AG04450 (cell line): ENCODE measurements around the gene SLC1A3. TPM values are rescaled to one million over a fixed set of nuclear protein-coding genes. Genes with fewer than 3 reads are reported as not detected.

ENCODE experiments used
- CTCF ChIA-PET: fragments of 300-600, 350-600 bp; formaldehyde crosslinking; extraction: SDS; loops from one replicate; lab custom pipeline; 2022; ENCODE audit warnings: antibody characterized with exemption, inconsistent platforms; lab: Charles Lee
- POLR2A ChIA-PET: fragments of 350-600 bp; formaldehyde crosslinking; extraction: SDS; loops from one replicate; lab custom pipeline; 2021; ENCODE audit warnings: antibody characterized with exemption, inconsistent platforms; lab: Yijun Ruan, JAX
- DNase-seq: peaks from one replicate; pipeline ENCODE4 v3.0.0-alpha.2; 2011; ENCODE audit warnings: low read depth, low spot score
- H3K27ac ChIP-seq: one replicate; pipeline ENCODE4 v1.5.1; 2012; ENCODE audit warnings: low read depth, low read length, control low read depth
- H3K27me3 ChIP-seq: one replicate; pipeline ENCODE4 v1.6.0; 2012; ENCODE audit warnings: low read length; ENCODE audit not compliant: control insufficient read depth, insufficient read depth
- H3K4me3 ChIP-seq: 2 replicates; pipeline ENCODE4 v1.5.1; 2011; ENCODE audit warnings: mild to moderate bottlenecking, low read depth, low read length, control low read depth
- H3K9me3 ChIP-seq: 2 replicates; pipeline ENCODE4 v1.5.1; 2012; ENCODE audit warnings: low read length; ENCODE audit not compliant: control insufficient read depth, insufficient read depth
- CTCF ChIP-seq: IDR thresholded peaks from 2 replicates; pipeline ENCODE4 v1.5.1; 2011; ENCODE audit warnings: low read depth, low read length, control low read depth, inconsistent platforms
- polyA plus RNA-seq: library from polyadenylated mRNA; depleted of rRNA; stranded (reverse); fragments of >200 nt; gene quantifications from 2 replicates; pipeline ENCODE4 v1.2.3, GENCODE V29; 2011

The SLC1A3 gene
- polyA plus RNA-seq, 1 experiment = 2.2 TPM

GRCh38 chr5:36590513-36591286, 15.7 kb upstream of the SLC1A3 start:
- ChIA-PET CTCF (no interaction called here), POLR2A (interaction anchor here (0.6 kb wide), 1 partner anchor 26 kb away, joined by 4 read pairs; no protein-coding TSS in a partner anchor)
- Histone ChIP-seq H3K27ac (no peak overlapping the region), H3K4me3 (no peak overlapping the region), H3K9me3 (no peaks in the 10 kb centered on the region), H3K27me3 (peaks cover 4% of the 10 kb centered on the region)
- TF ChIP-seq CTCF = no peak
- DNase-seq = no peak

- DNase-seq = no peak
- no peak overlapping the region for H3K27ac ChIP-seq
- H3K27me3 ChIP-seq = no peaks in the 10 kb centered on the region
- POLR2A ChIA-PET = no interaction called here
- H3K4me3 ChIP-seq = no peak overlapping the region
- CTCF ChIA-PET = interaction anchor here (1.4 kb wide), 1 partner anchor 102 kb away, joined by 4 read pairs; no protein-coding TSS in a partner anchor
- no peak for TF ChIP-seq CTCF
- no peaks in the 10 kb centered on the region for H3K9me3 ChIP-seq
Measured at GRCh38 chr5:36593867-36594266, 12.5 kb upstream of the SLC1A3 start.

GRCh38 chr5:36596247-36596646, 10.2 kb upstream of the SLC1A3 start:
- ChIA-PET CTCF (no interaction called here), POLR2A (no interaction called here)
- DNase-seq = no peak
- H3K27ac ChIP-seq = no peak overlapping the region
- no peaks in the 10 kb centered on the region for H3K27me3 ChIP-seq
- TF ChIP-seq CTCF = no peak
- no peaks in the 10 kb centered on the region for H3K9me3 ChIP-seq
- H3K4me3 ChIP-seq = no peak overlapping the region

GRCh38 chr5:36596756-36597155, 9.7 kb upstream of the SLC1A3 start:
- TF ChIP-seq CTCF = no peak
- Histone ChIP-seq H3K27me3 (no peaks in the 10 kb centered on the region), H3K4me3 (no peak overlapping the region), H3K9me3 (no peaks in the 10 kb centered on the region), H3K27ac (no peak overlapping the region)
- POLR2A ChIA-PET = no interaction called here
- CTCF ChIA-PET = no interaction called here
- DNase-seq = no peak

- Histone ChIP-seq H3K4me3 (no peak overlapping the region), H3K9me3 (no peaks in the 10 kb centered on the region), H3K27ac (no peak overlapping the region), H3K27me3 (no peaks in the 10 kb centered on the region)
- POLR2A ChIA-PET = no interaction called here
- no peak for TF ChIP-seq CTCF
- no peak for DNase-seq
- CTCF ChIA-PET = no interaction called here
Measured at GRCh38 chr5:36598045-36598444, 8.4 kb upstream of the SLC1A3 start.
